SH-SY5Y (cell line): ENCODE measurements around the gene MET.

Experiments
- GATA2 ChIP-seq: IDR thresholded peaks from 2 replicates; pipeline ENCODE4 v1.6.1; 2011; ENCODE audit warnings: mild to moderate bottlenecking, low read depth, low read length
- GATA3 ChIP-seq: IDR thresholded peaks from 2 replicates; pipeline ENCODE4 v1.6.1; 2011; ENCODE audit warnings: low read depth, mild to moderate bottlenecking, low read length, moderate library complexity

The MET gene

GRCh38 chr7:116727432-116728009 lies 55.5 kb downstream of the MET start:
- TF ChIP-seq GATA2, result no peak
- no peak for TF ChIP-seq GATA3

GRCh38 chr7:116728413-116728812 lies 56.4 kb downstream of the MET start:
- TF ChIP-seq GATA2, result no peak
- no peak for TF ChIP-seq GATA3

DNA sequence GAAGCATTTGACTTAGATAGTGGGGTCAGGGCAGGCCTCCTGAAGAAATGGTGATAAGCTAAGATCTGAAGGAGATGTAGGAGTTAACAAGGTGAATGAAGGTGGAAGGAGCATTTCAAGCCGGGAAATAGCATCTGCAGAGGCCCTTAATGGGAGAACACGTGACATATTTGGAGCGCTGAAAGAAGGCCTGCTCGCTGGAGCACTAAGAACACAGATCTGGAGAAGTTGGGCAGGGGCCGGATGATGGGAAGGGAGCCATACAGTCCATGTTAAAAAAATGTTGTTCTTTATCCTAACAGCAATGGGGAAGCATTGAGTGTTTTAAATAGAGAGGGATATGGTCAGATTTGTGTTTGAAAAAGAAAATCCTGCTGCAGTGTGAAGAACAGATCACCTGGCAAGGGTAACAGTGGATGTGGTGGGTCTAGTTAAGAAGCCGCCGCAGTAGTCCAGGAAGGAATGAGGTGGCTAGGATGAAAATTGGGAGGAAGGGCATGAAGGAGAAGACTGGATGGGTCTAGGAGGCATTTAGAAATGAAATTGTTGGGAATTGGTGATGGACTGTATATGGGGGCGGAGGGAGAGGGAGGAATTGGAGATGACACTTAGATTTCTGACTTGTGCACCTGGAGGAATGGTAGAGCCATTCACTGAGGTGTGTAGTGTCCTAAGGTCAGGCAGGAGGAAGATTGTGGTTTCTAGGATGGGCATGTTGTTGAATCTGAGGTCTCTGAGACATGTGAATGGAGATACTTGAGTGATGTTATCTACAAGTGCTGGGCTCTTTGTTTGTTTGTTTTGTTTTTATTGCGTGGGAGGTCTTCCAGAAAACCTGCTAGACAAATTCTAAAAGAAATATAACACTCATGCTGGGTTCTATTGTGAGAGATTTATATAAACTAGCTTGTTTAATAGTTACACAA lies 58.4 kb downstream of the MET start:
- TF ChIP-seq GATA3, result no peak
- no peak for TF ChIP-seq GATA2

GRCh38 chr7:116731023-116731395 lies 59.0 kb downstream of the MET start:
- TF ChIP-seq GATA2, result no peak
- TF ChIP-seq GATA3, result no peak

GRCh38 chr7:116731445-116732335 lies 59.7 kb downstream of the MET start:
- TF ChIP-seq GATA3 (no peak), GATA2 (no peak)

- TF ChIP-seq GATA2, result no peak
- TF ChIP-seq GATA3, result no peak
Observed at GRCh38 chr7:116732788-116733694, 61.0 kb downstream of the MET start.

- TF ChIP-seq GATA2, result no peak
Observed at GRCh38 chr7:116733924-116734580, 62.1 kb downstream of the MET start.

GRCh38 chr7:116734710-116735109 lies 62.7 kb downstream of the MET start:
- TF ChIP-seq GATA2, result no peak

- TF ChIP-seq GATA2 (no peak), GATA3 (no peak)
Observed at GRCh38 chr7:116736927-116737715, 65.1 kb downstream of the MET start.

- TF ChIP-seq GATA3 (no peak), GATA2 (no peak)
Observed at GRCh38 chr7:116738378-116738777, 66.4 kb downstream of the MET start.

- TF ChIP-seq GATA3 (no peak), GATA2 (no peak)
Observed at GRCh38 chr7:116739307-116739706, 67.3 kb downstream of the MET start.

DNA sequence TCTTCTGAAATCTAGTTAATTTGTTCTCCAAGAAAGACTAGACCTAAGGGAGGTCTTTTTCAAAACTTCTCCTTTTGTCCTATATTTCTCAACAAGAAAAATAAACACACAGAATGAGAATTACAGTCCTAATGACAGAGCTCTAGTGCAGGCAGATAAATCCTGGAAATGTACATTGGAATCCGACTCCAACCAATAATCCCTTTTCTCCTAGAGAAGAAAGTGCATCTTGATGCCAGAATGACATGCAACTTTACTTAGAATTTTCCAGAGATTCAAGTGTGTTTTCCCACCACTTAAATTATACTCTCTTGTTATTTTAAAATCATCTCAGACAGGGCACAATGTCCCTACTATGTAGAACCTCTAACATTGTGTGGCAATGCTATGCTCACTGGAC lies 68.2 kb downstream of the MET start:
- no peak for TF ChIP-seq GATA2
- TF ChIP-seq GATA3, result no peak

GRCh38 chr7:116740755-116741462 lies 68.9 kb downstream of the MET start:
- TF ChIP-seq GATA3 (no peak), GATA2 (no peak)
